HepG2 (cell line): ENCODE measurements around the gene RACGAP1.

ENCODE experiments used
- CHD4 ChIP-seq: fragments of 200-600 bp; sonication (generic); IDR thresholded peaks from 2 replicates; pipeline ENCODE4 v1.7.0; 2017; ENCODE audit warnings: mild to moderate bottlenecking, low read length, borderline replicate concordance
- EP300 ChIP-seq, 3 experiments: sonication (generic) in 1 of 3; formaldehyde crosslinking in 1 of 3; IDR thresholded peaks; 2 replicates each; pipeline versions ENCODE4 v1.5.1 to v1.6.1; 2011 to 2020; ENCODE audit warnings: low read depth in 2 of 3, low read length in 2 of 3, borderline replicate concordance in 1 of 3, improper control_type of control experiment in 1 of 3, mild to moderate bottlenecking in 1 of 3, missing genetic modification reagents in 1 of 3, moderate library complexity in 1 of 3
- KLF6 ChIP-seq: IDR thresholded peaks from 2 replicates; pipeline ENCODE4 v1.8.0; 2016; ENCODE audit warnings: missing biosample characterization, missing genetic modification reagents
- POLR2A ChIP-seq, 2 experiments: IDR thresholded peaks; 2 replicates each; pipeline ENCODE4 v1.6.1; 2011; ENCODE audit warnings: low read depth in 2 of 2, low read length in 2 of 2, mild to moderate bottlenecking in 1 of 2, moderate library complexity in 1 of 2; ENCODE audit not compliant: insufficient read depth in 1 of 2

DNA sequence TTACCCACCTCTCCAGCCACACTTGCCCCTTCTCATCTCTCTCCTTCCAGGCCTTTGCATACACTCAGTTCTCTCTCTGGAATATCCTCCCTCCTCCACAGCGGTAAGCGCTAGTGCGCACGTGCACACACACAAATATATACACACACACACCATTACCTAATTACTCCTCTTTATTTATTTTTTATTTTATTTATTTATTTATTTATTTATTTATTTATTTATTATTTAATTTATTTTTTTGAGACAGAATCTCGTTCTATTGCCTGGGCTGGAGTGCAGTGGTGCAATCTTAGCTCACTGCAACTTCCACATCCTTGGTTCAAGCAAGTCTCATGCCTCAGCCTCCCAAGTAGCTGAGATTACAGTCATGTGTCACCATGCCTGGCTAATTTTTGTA lies 43.8 kb upstream of the RACGAP1 start:
- TF ChIP-seq CHD4 (no peak), EP300 (IDR thresholded peaks at IDR 0.05; ENCODE audit: low read depth in 2 of 2, low read length in 2 of 2) (no peak), EP300 (CRISPR knock-in tag; IDR thresholded peaks at IDR 0.05; ENCODE audit: borderline replicate concordance) (no peak), POLR2A (IDR thresholded peaks at IDR 0.05; ENCODE audit: insufficient read depth in 1 of 2, low read depth in 2 of 2, low read length in 2 of 2) (no peak), KLF6 (CRISPR knock-in tag) (no peak)
